GM12801 (cell line): ENCODE results near the gene NCOA3.

Experiments
- TF ChIP-seq, protein P1 (sequence below): IDR thresholded peaks from one replicate; pipeline ENCODE4 v1.5.1; 2011; ENCODE audit warnings: control low read depth; ENCODE audit not compliant: insufficient read length; ENCODE audit errors: extremely low read depth

The NCOA3 gene

DNA sequence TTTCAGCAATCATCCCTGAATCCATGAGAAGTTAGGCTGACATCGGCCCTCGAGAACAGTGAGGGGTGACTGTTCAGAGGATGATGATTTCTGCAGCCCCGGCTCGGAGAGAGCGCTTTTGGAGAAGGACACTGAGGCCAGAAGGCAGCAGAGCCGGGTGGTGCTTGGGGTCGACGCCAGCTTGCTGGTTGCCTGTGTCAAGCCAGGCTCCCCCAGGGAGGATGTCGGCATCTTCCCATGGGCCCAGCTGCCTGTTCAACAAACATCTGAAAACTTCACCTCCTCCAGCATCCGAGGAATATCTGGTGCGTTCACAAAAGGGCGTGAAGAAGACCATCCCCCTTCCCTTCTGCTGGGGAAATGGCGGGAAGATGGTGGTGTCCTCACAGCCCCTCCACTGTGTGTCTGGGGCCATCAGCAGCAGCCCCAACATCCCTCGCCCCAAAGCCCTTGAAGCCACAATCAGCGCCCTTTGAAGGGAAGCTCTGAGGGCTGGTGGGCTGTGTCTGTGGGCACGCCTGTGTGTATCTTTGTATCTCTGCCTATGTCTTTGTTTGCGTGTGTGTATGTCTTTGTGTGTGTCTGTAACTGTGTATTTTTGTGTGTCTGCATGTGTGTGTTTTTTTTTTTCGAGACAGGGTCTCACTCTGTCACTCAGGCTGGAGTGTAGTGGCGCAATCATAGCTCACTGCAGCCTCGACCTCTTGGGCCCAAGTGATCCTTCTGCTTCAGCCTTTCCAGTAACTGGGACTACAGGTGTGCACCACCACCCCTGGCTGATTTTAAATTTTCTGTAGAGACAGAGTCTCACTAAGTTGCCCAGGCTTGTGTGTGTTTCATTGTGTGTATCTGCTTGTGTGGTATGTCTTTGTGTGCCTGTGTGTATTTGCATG lies 185.7 kb downstream of the NCOA3 start:
- TF ChIP-seq, protein P1, sequence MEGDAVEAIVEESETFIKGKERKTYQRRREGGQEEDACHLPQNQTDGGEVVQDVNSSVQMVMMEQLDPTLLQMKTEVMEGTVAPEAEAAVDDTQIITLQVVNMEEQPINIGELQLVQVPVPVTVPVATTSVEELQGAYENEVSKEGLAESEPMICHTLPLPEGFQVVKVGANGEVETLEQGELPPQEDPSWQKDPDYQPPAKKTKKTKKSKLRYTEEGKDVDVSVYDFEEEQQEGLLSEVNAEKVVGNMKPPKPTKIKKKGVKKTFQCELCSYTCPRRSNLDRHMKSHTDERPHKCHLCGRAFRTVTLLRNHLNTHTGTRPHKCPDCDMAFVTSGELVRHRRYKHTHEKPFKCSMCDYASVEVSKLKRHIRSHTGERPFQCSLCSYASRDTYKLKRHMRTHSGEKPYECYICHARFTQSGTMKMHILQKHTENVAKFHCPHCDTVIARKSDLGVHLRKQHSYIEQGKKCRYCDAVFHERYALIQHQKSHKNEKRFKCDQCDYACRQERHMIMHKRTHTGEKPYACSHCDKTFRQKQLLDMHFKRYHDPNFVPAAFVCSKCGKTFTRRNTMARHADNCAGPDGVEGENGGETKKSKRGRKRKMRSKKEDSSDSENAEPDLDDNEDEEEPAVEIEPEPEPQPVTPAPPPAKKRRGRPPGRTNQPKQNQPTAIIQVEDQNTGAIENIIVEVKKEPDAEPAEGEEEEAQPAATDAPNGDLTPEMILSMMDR: no peak

- TF ChIP-seq, protein P1: no peak
Observed at GRCh38 chr20:47688385-47689381, 187.0 kb downstream of the NCOA3 start.

GRCh38 chr20:47689731-47690130 lies 188.0 kb downstream of the NCOA3 start:
- TF ChIP-seq, protein P1: no peak

- TF ChIP-seq, protein P1: no peak
Observed at GRCh38 chr20:47691625-47692024, 189.9 kb downstream of the NCOA3 start.

- TF ChIP-seq, protein P1: no peak
Observed at GRCh38 chr20:47694021-47694818, 192.5 kb downstream of the NCOA3 start.

GRCh38 chr20:47696856-47697255 lies 195.2 kb downstream of the NCOA3 start:
- TF ChIP-seq, protein P1: no peak
